NT2/D1 (cell line): ENCODE data around the gene CYP8B1.

Experiments
- SUZ12 ChIP-seq: IDR thresholded peaks from 2 replicates; pipeline ENCODE4 v1.6.1; 2011; ENCODE audit not compliant: insufficient read length, insufficient read depth; ENCODE audit errors: extremely low read depth
- YY1 ChIP-seq: IDR thresholded peaks from 2 replicates; pipeline ENCODE4 v1.6.1; 2011; ENCODE audit not compliant: insufficient read length, insufficient read depth
- ZNF274 ChIP-seq: IDR thresholded peaks from 2 replicates; pipeline ENCODE4 v1.6.1; 2011; ENCODE audit warnings: mild to moderate bottlenecking, low read depth, low read length

DNA sequence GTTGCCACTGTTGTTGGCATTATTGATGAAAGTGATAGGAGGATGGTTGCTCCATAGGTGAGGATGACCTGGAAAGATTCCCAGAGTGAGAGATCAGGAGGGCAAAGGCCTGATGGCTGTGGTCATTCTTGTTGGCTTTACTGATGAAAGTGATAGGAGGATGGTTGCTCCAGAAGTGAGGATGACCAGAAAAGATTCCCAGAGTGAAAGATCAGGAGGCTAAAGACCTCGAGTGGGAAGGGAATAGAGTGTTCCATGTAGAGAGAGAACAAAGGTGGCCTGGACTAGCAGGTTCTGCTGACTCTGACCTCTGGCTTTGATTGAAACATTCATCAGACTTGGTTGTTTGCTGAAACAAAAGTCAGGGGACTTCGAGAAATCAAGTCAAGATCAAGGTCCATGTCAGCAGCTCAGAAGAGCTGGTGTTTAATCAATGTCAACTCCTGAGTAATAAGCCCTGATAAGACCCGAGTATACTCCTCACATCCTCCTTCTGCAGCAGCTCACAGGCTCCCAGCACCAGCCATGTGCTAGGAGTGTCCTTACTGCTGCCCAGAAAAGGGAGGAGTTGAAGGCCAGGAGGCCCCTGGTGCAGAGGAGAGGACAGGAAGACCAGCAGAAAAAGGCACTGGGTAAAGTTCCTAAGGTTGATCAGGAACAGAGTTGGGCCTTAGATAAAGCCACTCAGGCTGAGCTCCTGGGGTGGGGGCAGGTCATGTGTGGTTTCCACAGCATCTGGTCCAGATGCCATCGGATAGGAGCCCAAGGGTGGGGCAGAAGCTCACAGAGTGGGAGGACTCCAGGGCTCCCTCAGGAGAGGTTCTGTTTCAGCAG is 19.9 kb downstream of the CYP8B1 start:
- TF ChIP-seq YY1, result no peak
- no peak for TF ChIP-seq ZNF274
- no peak for TF ChIP-seq SUZ12
